DMS79 treated with DMSO at 0.1 percent for 48 hours (cell line): ENCODE results near the gene BCL11A.
"Not testable (repeated sequence)": the region's sequence is repeated elsewhere in the genome, so short reads cannot be mapped to it uniquely, and the experiment has no call there.

Source experiments
- DNase-seq: peaks from one replicate; lab custom pipeline; 2025; lab: John Stamatoyannopoulos, UW

BCL11A gene

DNA sequence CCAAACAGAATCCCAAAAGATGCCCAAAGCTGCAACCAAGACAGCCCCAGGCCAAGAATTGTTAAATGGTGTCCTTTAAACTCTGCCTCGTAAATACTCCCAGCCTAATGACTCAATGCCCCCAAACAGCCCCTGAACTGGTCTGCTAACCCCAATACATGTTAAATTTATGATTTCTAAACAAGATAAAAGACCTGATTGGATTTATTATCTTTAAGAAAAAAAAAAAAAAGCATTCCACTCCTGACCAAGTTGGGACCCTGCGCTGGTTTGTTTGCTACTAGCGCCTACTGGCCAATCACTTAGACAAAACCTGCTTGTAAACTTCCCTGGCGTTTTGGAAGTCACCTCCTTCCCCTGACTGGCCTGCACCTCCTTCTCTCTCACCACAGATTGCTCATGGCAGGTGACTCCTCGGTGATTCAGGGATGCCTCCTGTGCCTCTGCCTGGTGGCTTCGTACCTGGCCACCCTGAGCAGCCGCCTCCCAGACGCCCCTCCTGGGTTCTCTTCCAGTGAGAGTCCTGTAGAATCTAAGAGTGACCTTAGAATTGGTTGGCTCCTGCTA, 121.3 kb downstream of the BCL11A start:
- no peak for DNase-seq

DNA sequence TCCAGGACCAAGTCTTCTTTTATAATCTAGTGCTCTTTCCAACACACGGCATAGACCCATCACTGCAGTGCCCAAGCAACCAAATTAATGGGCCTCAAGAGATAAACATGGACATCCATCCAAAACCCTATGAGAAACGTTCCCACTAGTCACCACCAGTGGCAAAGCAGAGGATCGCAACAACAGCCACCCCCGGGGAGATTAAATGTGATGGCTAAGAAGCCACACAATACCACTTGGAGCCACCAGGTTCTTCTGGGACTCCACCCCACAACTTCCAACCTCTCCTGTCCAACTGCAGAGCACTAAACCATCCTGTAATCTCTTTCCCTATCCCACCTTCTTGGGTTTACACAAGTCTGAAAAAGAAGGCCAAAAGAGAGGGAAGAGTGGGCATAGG, 123.8 kb downstream of the BCL11A start:
- DNase-seq, result no peak

DNA sequence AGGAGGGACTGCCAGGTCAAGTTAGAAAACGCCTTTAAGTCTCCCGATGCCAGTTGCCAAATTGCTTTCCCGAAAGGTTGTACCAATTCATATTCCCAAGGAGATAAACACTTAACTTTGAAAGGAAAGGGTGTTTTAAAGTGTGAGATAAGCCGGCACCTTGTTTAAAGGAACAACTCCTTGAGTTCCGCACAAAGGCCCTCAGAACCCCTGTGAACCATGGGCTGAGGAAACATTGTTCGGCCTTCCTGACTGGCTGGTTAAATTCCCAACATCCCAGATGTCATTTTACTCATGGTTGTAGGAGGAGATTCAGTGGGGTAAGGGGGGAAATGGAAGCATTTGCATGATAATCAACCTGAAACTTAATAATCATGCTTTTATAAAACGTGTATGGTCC, 126.6 kb downstream of the BCL11A start:
- no peak for DNase-seq

DNA sequence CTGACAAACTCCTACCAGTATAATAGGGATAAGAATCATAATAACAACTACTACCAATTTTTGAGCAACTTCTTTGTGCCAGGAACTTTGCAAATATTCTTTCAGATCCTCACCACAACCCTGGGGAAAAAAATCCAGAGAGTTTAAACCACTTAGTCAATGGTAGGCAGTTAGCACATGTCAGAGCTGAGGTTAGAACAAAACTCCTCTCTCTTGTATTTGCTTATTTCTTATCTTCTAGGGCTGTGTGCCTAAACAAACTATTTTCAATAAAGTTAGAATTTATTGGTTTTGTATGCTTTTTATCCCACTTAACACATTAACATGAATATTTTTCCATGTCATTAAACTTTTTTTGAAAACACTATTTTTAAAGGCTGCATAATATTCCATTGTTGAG, 127.1 kb downstream of the BCL11A start:
- no peak for DNase-seq

DNA sequence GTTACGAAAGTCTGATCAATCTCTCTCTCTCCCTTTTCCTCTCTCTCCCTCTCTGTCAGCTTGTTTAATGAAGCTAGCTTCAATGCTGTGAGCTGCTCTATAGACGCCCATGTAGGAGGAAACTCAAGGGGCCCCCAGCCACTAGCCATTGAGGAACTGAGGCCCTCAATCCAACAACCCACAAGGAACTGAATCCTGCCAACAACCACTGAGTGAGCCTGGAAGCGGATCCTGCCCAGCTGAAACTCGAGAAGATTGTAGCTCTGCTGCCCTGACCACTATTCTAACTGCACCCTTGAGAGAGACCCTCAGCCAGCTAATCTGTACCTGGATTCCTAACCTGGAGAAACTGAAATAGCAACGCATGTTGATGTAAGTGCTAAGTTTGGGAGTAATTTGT, 129.2 kb downstream of the BCL11A start:
- DNase-seq, result no peak

DNA sequence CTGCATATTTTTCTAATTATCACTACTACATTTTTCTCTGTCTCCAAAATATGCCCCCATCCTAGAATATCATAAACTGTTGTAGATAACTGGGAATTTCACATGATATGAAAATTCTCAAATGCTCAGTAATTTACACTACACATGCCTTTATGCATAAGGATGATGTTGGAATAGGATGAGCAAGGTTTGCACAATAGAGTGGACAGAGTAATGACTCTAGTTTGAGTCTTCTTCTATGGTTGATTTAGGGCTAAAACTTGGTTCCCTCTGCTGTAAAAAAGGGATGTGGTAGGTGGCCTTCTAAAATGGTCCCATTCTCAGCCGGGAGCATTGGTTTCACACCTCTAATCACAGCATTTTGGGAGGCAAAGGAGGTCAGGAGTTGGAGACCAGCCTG, 129.9 kb downstream of the BCL11A start:
- no peak for DNase-seq

DNA sequence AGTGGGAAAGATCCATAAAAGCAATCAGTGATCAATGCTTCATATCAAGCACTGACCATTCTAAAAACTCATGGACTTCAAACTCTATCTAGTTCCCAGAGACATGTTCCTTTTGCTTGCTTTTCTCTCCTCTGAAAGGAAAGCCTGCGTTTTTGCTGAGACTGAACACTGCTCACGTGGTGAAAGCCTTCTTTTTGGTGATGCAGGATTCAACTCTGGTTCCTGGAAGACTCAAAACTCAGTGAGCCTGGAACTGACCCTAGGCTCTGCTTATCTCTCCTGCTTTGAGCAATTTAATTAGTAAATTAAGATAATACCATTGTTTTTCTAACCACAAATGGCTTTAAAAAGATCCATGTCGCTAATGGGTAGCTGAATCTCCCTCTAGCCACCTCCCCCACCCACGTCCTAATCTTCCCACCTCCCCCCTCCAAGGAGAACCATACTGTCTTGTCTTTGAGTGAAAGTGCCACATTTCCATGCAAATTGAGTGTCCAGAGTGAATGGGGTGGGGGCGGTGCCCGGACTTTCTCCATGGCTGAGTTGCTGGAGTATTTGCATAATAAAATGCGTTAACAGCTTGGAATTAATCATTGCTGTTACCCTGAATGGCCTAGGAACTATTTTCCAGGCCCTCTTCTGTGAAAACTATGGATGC, 130.5 kb downstream of the BCL11A start:
- no peak for DNase-seq

DNA sequence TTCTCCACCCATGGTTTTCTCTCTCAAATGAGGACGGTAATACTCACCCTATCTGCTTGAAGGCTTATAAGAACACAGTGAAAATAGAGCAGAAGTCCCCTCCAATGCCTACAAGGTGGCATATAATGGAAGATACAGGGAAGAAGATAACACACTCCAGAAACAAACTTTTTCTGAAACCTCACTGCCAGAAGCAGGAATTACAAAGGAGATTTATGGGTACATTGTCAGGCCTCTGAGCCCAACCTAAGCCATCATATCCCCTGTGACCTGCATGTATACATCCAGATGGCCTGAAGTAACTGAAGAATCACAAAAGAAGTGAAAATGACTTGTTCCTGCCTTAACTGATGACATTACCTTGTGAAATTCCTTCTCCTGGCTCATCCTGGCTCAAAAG, 136.2 kb downstream of the BCL11A start:
- DNase-seq, result not testable (repeated sequence)

DNA sequence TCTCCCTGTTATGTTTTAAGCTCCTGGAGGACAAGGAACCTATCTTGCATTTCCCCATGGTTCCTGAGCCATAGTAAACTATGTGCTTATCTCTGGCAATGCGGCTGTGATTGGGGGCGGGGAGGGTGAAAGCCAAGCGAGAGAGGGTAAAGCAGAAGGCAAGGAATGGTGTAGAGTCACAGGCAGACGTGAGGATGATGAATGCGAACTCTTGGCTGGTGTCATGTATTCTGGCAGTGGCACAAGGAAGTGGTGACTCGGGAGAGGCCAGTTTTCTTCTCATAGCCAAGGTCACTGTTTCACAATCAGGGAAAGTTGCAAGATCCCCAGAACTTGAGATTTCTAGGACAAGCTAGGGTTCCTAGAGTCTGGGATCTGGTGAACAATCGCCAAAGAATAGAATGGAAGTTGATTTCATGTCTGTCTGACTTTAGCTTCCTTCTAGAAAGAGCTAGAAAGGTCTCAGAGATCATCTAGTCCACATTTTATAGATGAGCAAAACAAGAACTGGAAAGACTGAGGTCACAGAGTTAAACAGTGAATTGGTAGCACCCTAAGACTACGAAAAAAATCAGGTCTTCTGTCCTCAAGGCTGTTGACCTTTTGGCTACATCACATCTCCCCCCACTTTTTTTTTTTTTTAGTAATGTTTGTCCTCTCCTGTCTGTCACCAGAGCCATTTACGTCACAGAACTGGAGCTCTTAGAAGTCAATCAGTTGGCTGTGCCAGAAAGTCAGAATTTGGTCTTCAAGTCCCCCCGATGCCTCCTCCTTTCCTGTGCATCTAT, 137.0 kb downstream of the BCL11A start:
- no peak for DNase-seq

DNA sequence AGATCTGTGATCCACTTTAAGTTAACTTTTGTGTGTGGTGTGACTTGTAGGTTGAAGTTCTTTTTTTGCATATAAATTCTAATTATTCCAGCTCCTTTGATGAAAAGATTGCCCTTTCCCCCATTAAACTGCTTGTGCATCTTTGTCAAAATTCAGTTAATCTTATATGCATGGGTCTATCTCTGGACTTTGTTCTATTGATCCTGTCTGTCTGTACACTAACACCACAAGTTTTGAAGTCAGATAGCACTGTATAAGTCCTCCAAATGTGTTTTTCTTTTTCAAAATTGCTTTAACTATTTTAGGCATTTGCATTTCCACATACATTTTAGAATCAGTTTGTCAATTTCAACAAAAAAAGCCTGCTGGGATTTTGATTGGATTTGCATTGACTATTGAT, 137.6 kb downstream of the BCL11A start:
- no peak for DNase-seq

DNA sequence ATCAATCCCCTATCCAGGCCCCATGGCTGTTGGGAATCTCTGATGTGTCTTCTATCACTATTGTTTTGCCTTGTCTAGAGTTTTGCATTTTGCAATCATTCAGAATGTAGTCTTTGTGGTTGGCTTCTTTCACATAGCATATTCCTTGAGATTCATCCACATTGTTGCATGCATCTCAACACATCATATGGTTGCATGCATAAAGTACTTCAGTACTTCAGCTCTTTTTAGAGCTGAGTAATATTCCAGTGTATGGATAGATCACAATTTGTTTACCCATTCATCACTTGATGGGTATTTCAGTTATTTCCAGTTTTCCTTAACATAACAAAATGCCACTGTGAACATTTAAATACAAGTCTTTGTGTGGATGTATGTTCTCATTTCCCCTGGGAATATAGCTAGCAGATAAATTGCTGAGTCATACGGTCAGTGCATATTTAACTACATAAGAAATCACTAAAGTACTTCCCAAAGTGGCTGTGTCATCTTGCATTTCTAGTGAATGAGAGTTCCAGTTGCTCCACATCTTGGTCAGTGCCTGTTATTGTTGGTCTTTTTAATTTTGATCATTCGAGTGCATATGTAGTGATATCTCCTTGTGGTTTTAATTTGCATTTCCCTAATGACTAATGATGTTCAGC, 138.8 kb downstream of the BCL11A start:
- no peak for DNase-seq

DNA sequence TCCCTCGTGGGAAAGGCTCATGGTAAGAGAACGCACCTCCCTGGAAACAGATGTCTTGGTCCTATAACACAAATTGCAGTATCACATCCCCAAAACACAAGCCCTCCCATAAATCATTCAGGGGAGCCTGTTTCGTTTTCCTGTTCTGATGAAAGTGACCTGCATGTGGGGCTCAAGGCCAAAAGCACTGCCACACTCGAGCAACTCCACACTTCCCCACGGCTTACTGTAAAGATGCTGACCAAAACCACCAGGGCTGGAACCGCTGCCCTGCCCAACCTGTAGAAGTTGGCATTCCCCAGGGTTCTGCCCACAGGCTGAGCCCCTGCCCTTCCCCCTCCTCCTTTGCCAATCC, 139.7 kb downstream of the BCL11A start:
- DNase-seq, result no peak

DNA sequence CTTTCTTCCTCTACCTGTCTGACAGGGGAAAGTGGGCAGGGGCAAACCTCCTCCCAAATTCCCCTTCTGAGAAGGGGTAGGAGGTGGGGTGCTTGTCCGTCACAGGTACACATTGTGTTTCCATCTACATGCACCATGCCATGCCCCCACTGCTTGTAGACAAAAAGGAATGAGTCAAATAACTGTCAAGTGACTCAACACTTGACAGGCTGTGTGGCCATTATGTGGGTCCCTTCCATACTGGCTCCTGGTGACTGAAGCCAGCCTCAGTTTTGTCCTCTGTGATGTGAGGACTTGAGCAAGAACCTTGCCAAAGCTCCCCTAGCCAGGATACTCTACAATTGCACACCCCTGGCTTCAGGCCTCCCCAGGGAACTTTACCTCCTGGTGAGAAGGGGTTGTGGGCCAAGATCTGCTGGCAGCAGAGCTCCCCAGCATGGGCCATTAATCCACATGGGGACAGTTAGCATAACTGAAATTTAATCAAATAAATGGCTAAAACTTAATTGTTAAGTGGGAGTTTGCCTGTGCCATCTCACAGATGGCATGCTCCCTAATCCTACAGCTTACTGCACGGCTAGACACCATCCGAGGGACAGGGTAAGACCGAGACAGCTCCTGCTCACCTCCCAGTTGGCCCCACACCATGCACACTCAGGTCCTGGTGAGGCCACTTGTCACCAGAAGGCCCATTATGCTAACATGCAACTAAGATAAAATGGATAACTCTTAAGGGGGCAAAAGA, 140.2 kb downstream of the BCL11A start:
- no peak for DNase-seq

DNA sequence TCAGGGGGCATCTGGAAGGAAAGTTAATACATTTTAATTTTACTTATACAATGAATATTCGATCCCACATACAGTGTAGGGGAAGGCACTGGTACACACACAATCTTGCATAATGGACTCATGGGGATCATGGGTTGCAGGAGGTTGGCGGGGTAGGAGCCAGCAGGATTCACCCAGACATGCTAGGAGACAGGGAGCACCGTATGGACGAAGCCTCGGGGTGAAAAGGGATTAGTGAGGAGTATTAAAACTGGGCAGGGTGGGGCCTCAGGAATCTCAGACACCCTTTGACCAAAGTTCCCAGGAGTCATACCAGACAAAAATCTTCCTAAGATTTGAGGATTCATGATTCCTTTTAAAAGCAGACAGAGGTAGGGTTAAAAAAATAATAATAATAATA, 140.8 kb downstream of the BCL11A start:
- DNase-seq, result no peak

DNA sequence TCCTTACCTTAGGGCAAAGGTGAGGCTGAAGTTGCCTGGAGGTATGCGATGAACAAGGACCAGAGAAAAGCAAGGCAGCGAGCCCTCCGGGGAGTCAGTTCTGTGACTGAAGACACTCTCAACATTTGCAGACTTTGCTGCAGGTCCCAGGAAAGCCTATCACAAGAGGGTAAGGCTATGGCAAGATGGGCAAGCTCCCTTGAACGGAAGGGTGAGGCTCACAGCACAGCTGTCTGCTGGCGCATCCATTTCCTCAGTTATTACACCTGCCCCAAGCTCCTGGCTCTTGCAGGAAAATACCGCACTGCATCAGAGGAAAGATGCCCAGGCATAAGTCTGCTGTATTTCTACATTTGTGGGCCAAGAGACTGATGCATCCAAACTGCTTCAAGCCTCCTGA, 141.4 kb downstream of the BCL11A start:
- DNase-seq, result no peak

DNA sequence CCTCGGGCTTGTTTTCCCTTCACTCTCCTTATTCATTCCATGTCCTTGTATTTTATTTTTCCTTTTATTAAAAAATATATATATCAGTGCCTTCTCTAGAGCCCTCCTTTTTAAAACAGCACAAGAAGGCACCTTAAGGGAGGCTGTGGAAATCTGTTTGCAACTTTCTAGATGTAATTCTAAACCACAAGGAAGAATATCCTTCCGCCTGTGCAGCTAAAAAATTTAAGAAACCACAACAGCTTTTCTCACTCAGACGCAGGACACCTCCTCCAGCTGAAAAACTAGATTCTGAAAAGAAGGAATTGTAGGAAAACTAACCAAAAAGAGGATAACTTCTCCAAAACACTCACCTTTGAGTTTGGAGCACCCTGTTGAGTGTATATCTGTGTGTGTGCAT, 142.2 kb downstream of the BCL11A start:
- DNase-seq, result no peak

DNA sequence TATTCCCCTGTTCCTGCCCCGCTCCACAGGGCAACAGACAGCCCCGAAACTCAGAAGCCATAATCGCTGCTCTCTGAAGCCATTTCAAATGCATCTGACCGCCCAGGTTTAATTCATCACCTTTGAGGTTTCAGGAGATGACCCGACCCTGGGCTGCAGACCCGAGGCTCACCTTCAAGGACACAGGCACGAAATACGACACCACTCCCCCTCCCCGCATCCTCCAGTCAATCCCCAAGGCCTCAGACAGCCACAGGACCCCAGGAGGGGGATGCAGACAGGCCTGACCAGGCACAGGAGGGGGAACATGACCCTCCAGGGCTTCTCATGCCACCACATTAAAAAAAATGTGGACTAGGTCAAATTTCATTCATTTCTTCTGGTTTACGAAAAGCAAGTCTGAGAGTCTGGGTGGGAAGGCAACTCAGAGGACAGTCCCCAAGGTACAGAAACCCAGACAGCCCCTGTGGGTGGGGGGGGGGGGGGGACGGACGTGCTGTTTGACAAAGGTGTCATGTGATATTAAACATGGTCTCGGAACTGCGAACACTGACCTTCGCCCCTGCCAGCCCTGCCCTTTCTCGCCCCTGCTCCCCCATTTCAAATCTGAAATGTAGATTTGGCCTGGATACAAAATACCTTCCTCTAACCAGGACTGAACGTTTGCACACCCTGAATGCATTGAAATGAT, 142.9 kb downstream of the BCL11A start:
- DNase-seq, result no peak

DNA sequence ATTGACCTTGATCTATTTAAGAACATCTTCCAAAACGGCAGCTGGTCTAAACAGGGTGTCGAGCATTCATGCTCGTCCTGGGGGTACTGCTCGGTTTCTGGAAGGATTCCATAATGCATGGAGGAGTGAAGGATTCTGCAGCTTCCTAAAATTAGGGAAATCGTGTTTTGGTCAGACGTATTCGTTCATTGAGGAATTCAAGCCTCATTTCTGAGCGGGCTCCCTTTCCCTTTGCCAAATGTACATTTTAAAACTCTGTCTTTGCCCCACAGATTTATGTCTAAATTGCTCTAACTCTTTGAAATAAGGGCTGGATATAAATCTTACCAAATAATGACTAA, 144.0 kb downstream of the BCL11A start:
- DNase-seq, result no peak

DNA sequence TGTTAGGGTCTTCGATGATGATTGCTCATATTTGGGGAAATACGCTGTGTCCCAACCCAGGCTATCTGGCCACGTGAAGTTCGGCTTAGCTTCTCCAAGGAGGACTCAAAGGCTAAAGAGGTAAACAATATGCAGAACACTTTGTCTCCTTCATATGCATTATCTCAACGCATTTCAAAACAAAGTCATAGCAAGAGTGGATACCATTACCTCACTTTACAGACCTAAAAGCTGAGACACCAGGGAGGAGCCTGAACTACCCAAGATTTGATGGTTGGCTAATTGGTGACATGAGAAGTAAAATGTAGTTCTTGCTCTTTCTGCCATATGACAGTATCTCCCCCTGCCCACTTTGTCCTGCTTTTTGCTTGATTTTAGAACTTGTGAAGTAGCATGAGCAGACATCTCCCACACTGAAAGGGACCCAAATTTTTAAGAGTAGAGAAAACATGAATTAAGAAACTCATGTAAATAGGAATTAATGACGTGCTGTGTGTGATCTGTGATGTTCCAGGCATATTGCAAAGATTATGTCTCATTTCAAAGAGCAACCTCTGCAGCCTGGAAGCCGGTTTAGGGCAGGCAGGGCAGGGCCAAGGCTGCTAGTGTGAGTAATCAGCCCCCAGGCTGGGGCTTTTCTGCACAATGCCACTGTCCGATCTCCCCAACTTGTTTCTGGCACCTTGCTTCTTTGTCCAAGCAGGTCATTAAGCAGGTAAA, 144.5 kb downstream of the BCL11A start:
- DNase-seq, result no peak

DNA sequence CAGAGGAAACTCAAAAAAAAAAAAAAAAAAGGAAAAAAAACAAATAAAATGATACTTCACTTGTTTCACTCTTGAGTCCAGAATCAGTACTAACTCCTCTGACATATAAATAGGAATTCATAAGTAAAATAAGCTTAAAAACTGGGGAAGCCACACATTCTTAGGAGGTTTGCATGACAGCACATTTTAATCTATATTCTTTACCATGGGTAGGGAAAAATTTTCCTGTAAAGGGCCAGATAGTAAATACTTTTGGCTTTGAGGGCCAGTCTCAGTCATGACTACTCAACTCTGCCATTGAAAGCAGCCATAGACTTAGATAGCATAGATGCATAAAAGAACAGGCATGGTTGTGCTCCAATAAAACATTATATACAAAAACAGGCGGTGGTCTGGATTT, 145.2 kb downstream of the BCL11A start:
- no peak for DNase-seq

DNA sequence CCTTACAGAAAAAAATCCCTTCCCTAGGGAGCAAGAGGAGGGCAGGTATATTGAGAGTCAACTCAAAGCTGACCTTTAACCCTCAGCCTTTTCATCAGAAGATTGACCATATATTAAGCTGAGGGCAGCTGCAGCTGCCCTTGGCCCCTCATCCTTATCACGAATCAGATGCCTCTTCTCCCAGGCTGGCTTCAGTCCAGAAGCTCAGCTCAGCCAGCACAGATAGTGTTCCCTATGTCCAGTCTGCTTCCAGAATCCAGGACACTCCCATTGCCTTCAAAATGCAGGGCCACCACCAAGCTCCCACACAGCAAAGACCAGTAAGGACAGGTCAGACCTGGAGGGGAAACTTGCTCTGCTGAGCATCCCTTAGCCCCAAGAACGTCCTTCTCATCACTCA, 146.1 kb downstream of the BCL11A start:
- no peak for DNase-seq
